ENCODE measurements around the gene POM121C.
"Not testable (repeated sequence)": the region's sequence is repeated elsewhere in the genome, so short reads cannot be mapped to it uniquely, and the experiment has no call there.

The POM121C gene

GRCh38 chr7:75485979-75486643 lies at the start of gene POM121C:
Gene POM121C (minus strand): TSS chr7:75486299. CDS start chr7:75441496, 44,803 bp downstream.
- DNase-seq (ENCODE audit: extremely low read depth in 1 of 2, low read depth in 1 of 2): peak; percentile 63 to 73

GRCh38 chr7:75534727-75535307 lies 48.7 kb upstream of the POM121C start:
- no peak for DNase-seq (ENCODE audit: extremely low read depth in 1 of 2, low read depth in 1 of 2)

GRCh38 chr7:75533926-75534325 lies 47.8 kb upstream of the POM121C start:
- DNase-seq (ENCODE audit: extremely low read depth in 1 of 2, low read depth in 1 of 2): no peak

GRCh38 chr7:75532639-75533038 lies 46.5 kb upstream of the POM121C start:
- no peak for DNase-seq (ENCODE audit: extremely low read depth in 1 of 2, low read depth in 1 of 2)

- DNase-seq (ENCODE audit: extremely low read depth in 1 of 2, low read depth in 1 of 2): no peak
These were observed 45.3 kb upstream of the POM121C start for GRCh38 chr7:75531359-75531821.

- DNase-seq (ENCODE audit: extremely low read depth in 1 of 2, low read depth in 1 of 2): not testable (repeated sequence)
These were observed 41.2 kb upstream of the POM121C start for GRCh38 chr7:75527224-75527722.

GRCh38 chr7:75521727-75522126 lies 35.6 kb upstream of the POM121C start:
- DNase-seq (ENCODE audit: extremely low read depth in 1 of 2, low read depth in 1 of 2): not testable (repeated sequence)

- not testable (repeated sequence) for DNase-seq (ENCODE audit: extremely low read depth in 1 of 2, low read depth in 1 of 2)
These were observed 32.7 kb upstream of the POM121C start for GRCh38 chr7:75518842-75519241.

- not testable (repeated sequence) for DNase-seq (ENCODE audit: extremely low read depth in 1 of 2, low read depth in 1 of 2)
These were observed 22.9 kb upstream of the POM121C start for GRCh38 chr7:75509033-75509432.

GRCh38 chr7:75492020-75492419 lies 5.9 kb upstream of the POM121C start, which contains the start of gene SPDYE5:
Gene SPDYE5 (plus strand): TSS chr7:75492320. CDS start chr7:75494048, 1,728 bp downstream.
- not testable (repeated sequence) for DNase-seq (ENCODE audit: extremely low read depth in 1 of 2, low read depth in 1 of 2)

- DNase-seq (ENCODE audit: extremely low read depth in 1 of 2, low read depth in 1 of 2): not testable (repeated sequence)
These were observed 632 bp downstream of the POM121C start for GRCh38 chr7:75485355-75485978.

GRCh38 chr7:75480313-75480712 lies 5.8 kb downstream of the POM121C start:
- not testable (repeated sequence) for DNase-seq (ENCODE audit: extremely low read depth in 1 of 2, low read depth in 1 of 2)

GRCh38 chr7:75477457-75477856 lies 8.6 kb downstream of the POM121C start:
- not testable (repeated sequence) for DNase-seq (ENCODE audit: extremely low read depth in 1 of 2, low read depth in 1 of 2)

GRCh38 chr7:75470166-75470565 lies 15.9 kb downstream of the POM121C start:
- DNase-seq (ENCODE audit: extremely low read depth in 1 of 2, low read depth in 1 of 2): not testable (repeated sequence)

- DNase-seq (ENCODE audit: extremely low read depth in 1 of 2, low read depth in 1 of 2): not testable (repeated sequence)
These were observed 25.6 kb downstream of the POM121C start for GRCh38 chr7:75460541-75460940.

GRCh38 chr7:75458034-75458433 lies 28.1 kb downstream of the POM121C start:
- not testable (repeated sequence) for DNase-seq (ENCODE audit: extremely low read depth in 1 of 2, low read depth in 1 of 2)

- DNase-seq (ENCODE audit: extremely low read depth in 1 of 2, low read depth in 1 of 2): not testable (repeated sequence)
These were observed 29.7 kb downstream of the POM121C start for GRCh38 chr7:75456403-75456802.

GRCh38 chr7:75452494-75452955 lies 33.6 kb downstream of the POM121C start:
- not testable (repeated sequence) for DNase-seq (ENCODE audit: extremely low read depth in 1 of 2, low read depth in 1 of 2)

- not testable (repeated sequence) for DNase-seq (ENCODE audit: extremely low read depth in 1 of 2, low read depth in 1 of 2)
These were observed 36.2 kb downstream of the POM121C start for GRCh38 chr7:75449946-75450345.

- DNase-seq (ENCODE audit: extremely low read depth in 1 of 2, low read depth in 1 of 2): not testable (repeated sequence)
These were observed 43.5 kb downstream of the POM121C start for GRCh38 chr7:75442465-75443111.

- not testable (repeated sequence) for DNase-seq (ENCODE audit: extremely low read depth in 1 of 2, low read depth in 1 of 2)
These were observed 44.0 kb downstream of the POM121C start for GRCh38 chr7:75442101-75442464.
